ENCODE data around the gene ADAMTS16. TPM values are rescaled to one million over a fixed set of nuclear protein-coding genes. Genes with fewer than 3 reads are reported as not detected.

The ADAMTS16 gene
- total and polyA plus RNA-seq, 2 experiments from 2014 or later, result 2.8 to 15.4 TPM

GRCh38 chr5:5189051-5189430 is 48.9 kb downstream of the ADAMTS16 start:
- H3K9me2 ChIP-seq (ENCODE audit: insufficient read depth), result 0 out of 2 replicates have a peak, but pooled peaks cover 9% of the 10 kb centered on the region
- peaks cover 7% of the 10 kb centered on the region for H3K27me3 Mint-ChIP-seq (ENCODE audit: insufficient read depth, low read depth, poor library complexity)
- no peak overlapping the region for H3K27ac Mint-ChIP-seq
- no peak for TF ChIP-seq STAT1 (IDR thresholded peaks at IDR 0.05; ENCODE audit: unreplicated experiment)
- TF ChIP-seq CTCF (conservative IDR thresholded peaks at IDR 0.05; ENCODE audit: low read depth in 2 of 2), result no peak
- TF ChIP-seq POLR2AphosphoS5 (IDR thresholded peaks at IDR 0.05; ENCODE audit: low read depth), result no peak
- TF ChIP-seq JUNB (IDR thresholded peaks at IDR 0.05; ENCODE audit: unreplicated experiment), result no peak
- no peak for TF ChIP-seq CREB1 (CRISPR knock-in tag; IDR thresholded peaks at IDR 0.05; ENCODE audit: low read depth)
- no peak for TF ChIP-seq EZH2phosphoT487 (IDR thresholded peaks at IDR 0.05; ENCODE audit: unreplicated experiment)
- TF ChIP-seq EZH2 (IDR thresholded peaks at IDR 0.05; ENCODE audit: low read depth, unreplicated experiment), result no peak
- TF ChIP-seq ZNF331 (CRISPR knock-in tag; IDR thresholded peaks at IDR 0.05; ENCODE audit: low read depth), result no peak
- no peak for TF ChIP-seq ZNF114 (CRISPR knock-in tag; IDR thresholded peaks at IDR 0.05)
- no peak for TF ChIP-seq ETS1 (IDR thresholded peaks at IDR 0.05)
- TF ChIP-seq ZNF462 (CRISPR knock-in tag; IDR thresholded peaks at IDR 0.05), result no peak
- TF ChIP-seq NANOG (IDR thresholded peaks at IDR 0.05; ENCODE audit: borderline replicate concordance), result no peak
- no peak for TF ChIP-seq REST (IDR thresholded peaks at IDR 0.05; ENCODE audit: unreplicated experiment)
- H3K4me1 ChIP-seq (ENCODE audit: insufficient read depth), result peaks cover 9% of the 10 kb centered on the region
- peaks cover 32% of the 10 kb centered on the region for H3K4me1 Mint-ChIP-seq
- H3K4me3 Mint-ChIP-seq, result no peak overlapping the region
- H2AFZ ChIP-seq, result no peak overlapping the region
- H3K36me3 Mint-ChIP-seq (ENCODE audit: low read depth), result peaks cover 31% of the 10 kb centered on the region
- no peak overlapping the region for H3K27ac ChIP-seq (ENCODE audit: low read depth)
- H3K79me2 ChIP-seq (replicated peaks; ENCODE audit: insufficient read depth), result 0 out of 2 replicates have a peak, but pooled peaks cover 9% of the 10 kb centered on the region
- peaks cover 4% of the 10 kb centered on the region for H3F3A ChIP-seq (replicated peaks; ENCODE audit: low read depth)
- H3K4me2 ChIP-seq, result no peak overlapping the region
- no peaks in the 10 kb centered on the region for H3K9me3 Mint-ChIP-seq
- no peaks in the 10 kb centered on the region for H3K27me3 ChIP-seq (ENCODE audit: insufficient read depth)
- H3K36me3 ChIP-seq (ENCODE audit: insufficient read depth), result no peaks in the 10 kb centered on the region
- no peaks in the 10 kb centered on the region for H4K20me1 ChIP-seq (replicated peaks; ENCODE audit: insufficient read depth)
- ATAC-seq (no peak), DNase-seq (ENCODE audit: low spot score) (no peak)
- no peak overlapping the region for H3K4me3 ChIP-seq
